NK-92 (cell line): Measurements from ENCODE around the gene POGLUT2.
"Not testable (repeated sequence)": the region's sequence is repeated elsewhere in the genome, so short reads cannot be mapped to it uniquely, and the experiment has no call there.

Source experiments
- DNase-seq: peaks from one replicate; lab custom pipeline; 2025; ENCODE audit not compliant: unreplicated experiment; lab: John Stamatoyannopoulos, UW

Gene POGLUT2

GRCh38 chr13:102807699-102808098 lies 8.9 kb upstream of the POGLUT2 start:
- DNase-seq, result no peak

- DNase-seq, result no peak
These were observed 6.9 kb upstream of the POGLUT2 start for GRCh38 chr13:102805680-102806079.

GRCh38 chr13:102800145-102801041 lies 1.6 kb upstream of the POGLUT2 start:
- no peak for DNase-seq

GRCh38 chr13:102799426-102800144 lies 809 bp upstream of the POGLUT2 start:
- DNase-seq, result no peak

GRCh38 chr13:102793611-102794355 lies 5.0 kb downstream of the POGLUT2 start:
- no peak for DNase-seq

- DNase-seq, result no peak
These were observed 6.4 kb downstream of the POGLUT2 start for GRCh38 chr13:102792396-102792795.

GRCh38 chr13:102788683-102789082 lies 10.1 kb downstream of the POGLUT2 start:
- no peak for DNase-seq

- no peak for DNase-seq
These were observed 14.3 kb downstream of the POGLUT2 start for GRCh38 chr13:102784483-102784882.

GRCh38 chr13:102781591-102781990 lies 17.2 kb downstream of the POGLUT2 start:
- no peak for DNase-seq

- not testable (repeated sequence) for DNase-seq
These were observed 18.1 kb downstream of the POGLUT2 start for GRCh38 chr13:102780656-102781055.

- DNase-seq, result no peak
These were observed 19.2 kb downstream of the POGLUT2 start for GRCh38 chr13:102779436-102780159.

- DNase-seq, result no peak
These were observed 21.0 kb downstream of the POGLUT2 start for GRCh38 chr13:102777736-102778135.

GRCh38 chr13:102776271-102776670 lies 22.5 kb downstream of the POGLUT2 start:
- no peak for DNase-seq

GRCh38 chr13:102774591-102775520 lies 23.9 kb downstream of the POGLUT2 start:
- no peak for DNase-seq

GRCh38 chr13:102774214-102774568 lies 24.6 kb downstream of the POGLUT2 start:
- no peak for DNase-seq

- no peak for DNase-seq
These were observed 25.1 kb downstream of the POGLUT2 start, which contains the start of gene TEX30 for GRCh38 chr13:102773441-102774213. TSS of gene TEX30 (minus strand) at chr13:102773786. CDS start at chr13:102770026, 3,760 bp downstream.

GRCh38 chr13:102772042-102772425 lies 26.7 kb downstream of the POGLUT2 start:
- DNase-seq, result no peak

GRCh38 chr13:102771298-102772041 lies 27.3 kb downstream of the POGLUT2 start:
- DNase-seq, result no peak
